NB4 (cell line): Measurements from ENCODE around the gene CFAP74.

ENCODE experiments used
- POLR2A ChIP-seq: IDR thresholded peaks from 2 replicates; pipeline ENCODE4 v1.6.1; 2011; ENCODE audit warnings: mild to moderate bottlenecking; ENCODE audit not compliant: insufficient read length; ENCODE audit errors: extremely low read depth
- TF ChIP-seq, protein P1 (sequence below): IDR thresholded peaks from one replicate; pipeline ENCODE4 v1.5.1; 2012; ENCODE audit warnings: low read depth, low read length
- TF ChIP-seq, protein P2 (sequence below): IDR thresholded peaks from 2 replicates; pipeline ENCODE4 v1.6.1; 2011; ENCODE audit warnings: low read depth, low read length

DNA sequence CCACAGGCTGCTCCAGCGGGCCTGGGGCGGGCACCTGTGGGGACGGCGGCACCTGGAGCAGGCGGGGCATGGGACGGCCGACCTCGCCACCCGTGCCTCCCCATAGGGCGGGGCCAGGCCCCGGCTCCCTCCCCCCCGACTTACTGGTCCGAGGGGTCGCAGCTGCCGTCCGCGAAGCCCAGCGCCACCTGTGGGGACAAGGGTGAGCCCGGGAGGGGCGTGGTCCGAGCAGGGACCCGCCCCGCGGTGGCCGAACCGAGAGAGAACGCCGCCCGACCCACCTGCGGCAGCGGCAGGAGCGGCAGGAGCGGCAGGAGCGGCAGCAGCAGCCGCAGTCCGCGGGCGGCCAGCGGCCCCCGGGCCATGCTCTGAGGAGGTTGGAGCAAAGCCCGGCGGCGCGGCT, 84.7 kb downstream of the CFAP74 start, which contains the start of gene TMEM52:
- TF ChIP-seq, protein P1, sequence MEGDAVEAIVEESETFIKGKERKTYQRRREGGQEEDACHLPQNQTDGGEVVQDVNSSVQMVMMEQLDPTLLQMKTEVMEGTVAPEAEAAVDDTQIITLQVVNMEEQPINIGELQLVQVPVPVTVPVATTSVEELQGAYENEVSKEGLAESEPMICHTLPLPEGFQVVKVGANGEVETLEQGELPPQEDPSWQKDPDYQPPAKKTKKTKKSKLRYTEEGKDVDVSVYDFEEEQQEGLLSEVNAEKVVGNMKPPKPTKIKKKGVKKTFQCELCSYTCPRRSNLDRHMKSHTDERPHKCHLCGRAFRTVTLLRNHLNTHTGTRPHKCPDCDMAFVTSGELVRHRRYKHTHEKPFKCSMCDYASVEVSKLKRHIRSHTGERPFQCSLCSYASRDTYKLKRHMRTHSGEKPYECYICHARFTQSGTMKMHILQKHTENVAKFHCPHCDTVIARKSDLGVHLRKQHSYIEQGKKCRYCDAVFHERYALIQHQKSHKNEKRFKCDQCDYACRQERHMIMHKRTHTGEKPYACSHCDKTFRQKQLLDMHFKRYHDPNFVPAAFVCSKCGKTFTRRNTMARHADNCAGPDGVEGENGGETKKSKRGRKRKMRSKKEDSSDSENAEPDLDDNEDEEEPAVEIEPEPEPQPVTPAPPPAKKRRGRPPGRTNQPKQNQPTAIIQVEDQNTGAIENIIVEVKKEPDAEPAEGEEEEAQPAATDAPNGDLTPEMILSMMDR: no peak
- peak; percentile 48 for TF ChIP-seq POLR2A
- TF ChIP-seq, protein P2, sequence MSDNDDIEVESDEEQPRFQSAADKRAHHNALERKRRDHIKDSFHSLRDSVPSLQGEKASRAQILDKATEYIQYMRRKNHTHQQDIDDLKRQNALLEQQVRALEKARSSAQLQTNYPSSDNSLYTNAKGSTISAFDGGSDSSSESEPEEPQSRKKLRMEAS: no peak
